GM12864 (cell line): ENCODE measurements around the gene ASCC3.

Experiments used
- DNase-seq: peaks from one replicate; pipeline ENCODE4 v3.0.0-alpha.2; 2011; ENCODE audit warnings: low read depth
- H3K4me3 ChIP-seq: 2 replicates; pipeline ENCODE4 v1.5.1; 2011; ENCODE audit warnings: mild to moderate bottlenecking, low read depth, low read length, control low read depth
- CTCF ChIP-seq: IDR thresholded peaks from 2 replicates; pipeline ENCODE4 v1.5.1; 2011; ENCODE audit warnings: low read depth, mild to moderate bottlenecking, moderate library complexity, low read length, control low read depth, inconsistent platforms; ENCODE audit errors: missing control alignments

The ASCC3 gene

DNA sequence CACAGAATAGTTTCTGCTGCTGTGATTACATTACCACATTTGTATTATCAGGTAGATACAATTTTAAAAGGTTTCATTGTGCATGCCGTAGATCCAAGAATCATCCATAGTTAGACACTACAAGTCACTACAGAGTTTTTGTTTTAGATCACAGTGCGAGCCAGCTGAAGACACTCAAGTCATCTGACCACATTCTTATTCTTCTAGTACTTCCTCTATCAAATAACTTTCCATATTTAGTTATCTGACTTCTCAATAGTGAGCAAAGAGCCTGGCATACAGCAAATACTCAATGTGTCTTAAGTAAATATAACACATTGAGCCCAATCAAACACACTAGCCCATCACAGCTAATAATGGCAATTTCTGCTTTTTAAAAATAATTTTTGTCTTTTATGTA, 195.4 kb downstream of the ASCC3 start:
- DNase-seq: no peak
- H3K4me3 ChIP-seq: no peak overlapping the region
- no peak for TF ChIP-seq CTCF

DNA sequence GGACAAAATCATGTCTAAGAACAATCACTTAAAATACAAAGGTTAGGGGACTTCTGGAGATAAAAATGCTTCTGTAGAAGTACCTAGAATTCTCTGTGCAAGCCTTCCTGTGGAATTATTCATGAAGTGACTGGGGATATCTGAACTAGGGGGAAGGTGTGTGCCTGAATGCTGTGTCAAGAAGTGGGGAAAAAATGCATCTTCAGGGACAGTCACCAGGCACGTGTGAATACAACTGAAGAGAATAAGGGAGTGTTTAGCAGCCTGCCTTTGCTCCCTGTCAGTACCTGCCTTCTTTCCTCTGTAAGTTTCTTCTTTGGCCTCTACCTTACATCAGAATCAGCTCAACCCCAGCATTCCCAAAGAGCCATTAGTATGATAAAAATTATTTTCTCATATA, 201.0 kb downstream of the ASCC3 start:
- TF ChIP-seq CTCF: no peak
- no peak overlapping the region for H3K4me3 ChIP-seq
- no peak for DNase-seq

GRCh38 chr6:100678027-100678426, 203.1 kb downstream of the ASCC3 start:
- no peak for DNase-seq
- no peak overlapping the region for H3K4me3 ChIP-seq
- TF ChIP-seq CTCF: no peak

DNA sequence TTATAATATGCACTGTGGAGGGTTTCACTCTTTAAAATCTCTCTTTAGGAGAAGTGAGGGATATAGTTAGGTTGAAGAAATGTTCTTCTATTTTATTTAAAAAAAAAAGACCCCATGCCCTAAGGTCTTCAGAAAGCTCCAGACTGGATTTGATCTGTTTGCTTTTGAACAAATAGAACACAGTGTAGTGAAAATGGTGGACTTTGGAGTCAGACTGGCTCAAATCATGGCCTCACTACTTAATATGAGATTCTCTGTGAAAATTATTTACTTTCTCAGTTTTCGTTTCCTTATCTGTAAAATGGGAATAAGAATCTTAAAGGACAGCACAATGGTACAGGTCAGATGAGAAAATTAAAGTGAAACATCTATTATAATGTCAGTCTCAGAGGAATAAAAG, 203.9 kb downstream of the ASCC3 start:
- no peak for TF ChIP-seq CTCF
- no peak overlapping the region for H3K4me3 ChIP-seq
- DNase-seq: no peak

DNA sequence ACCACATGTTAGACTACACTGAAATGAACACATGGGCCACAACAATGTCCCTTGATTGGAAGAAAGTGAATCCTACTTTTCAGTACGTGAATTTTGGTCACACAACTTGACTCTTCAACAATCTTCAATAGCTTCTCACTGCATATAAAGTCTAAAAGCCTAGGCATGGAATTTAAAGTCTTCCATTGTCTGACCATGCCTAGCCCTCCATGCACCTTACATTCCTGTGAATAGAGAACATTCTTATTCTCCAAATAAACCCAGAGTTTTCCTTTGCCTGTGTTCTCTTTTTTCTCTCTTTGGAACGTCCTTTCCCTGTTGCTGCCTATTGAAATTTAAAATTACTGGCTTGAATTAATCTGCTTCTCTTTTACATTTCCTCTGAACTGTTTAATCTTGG, 207.5 kb downstream of the ASCC3 start:
- no peak for TF ChIP-seq CTCF
- no peak overlapping the region for H3K4me3 ChIP-seq
- DNase-seq: no peak

DNA sequence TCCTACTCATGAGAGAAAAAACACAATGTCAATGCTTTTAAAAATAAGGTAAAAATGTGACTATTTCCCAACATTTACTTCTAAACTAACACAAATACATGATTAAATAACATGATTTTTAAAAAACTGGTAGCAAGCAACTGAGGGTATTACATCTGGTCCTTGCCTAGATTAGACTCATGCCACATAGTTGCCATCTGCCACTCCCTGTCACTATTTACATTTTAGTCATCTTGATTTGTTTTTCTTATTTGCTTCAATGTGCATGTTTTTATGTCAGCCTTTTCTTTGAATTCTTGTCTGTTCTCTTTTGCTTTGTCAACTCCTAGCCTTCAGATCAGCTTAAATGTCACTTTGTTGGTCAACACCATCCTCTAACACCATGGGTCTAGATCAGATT, 209.4 kb downstream of the ASCC3 start:
- H3K4me3 ChIP-seq: no peak overlapping the region
- TF ChIP-seq CTCF: no peak
- DNase-seq: no peak

DNA sequence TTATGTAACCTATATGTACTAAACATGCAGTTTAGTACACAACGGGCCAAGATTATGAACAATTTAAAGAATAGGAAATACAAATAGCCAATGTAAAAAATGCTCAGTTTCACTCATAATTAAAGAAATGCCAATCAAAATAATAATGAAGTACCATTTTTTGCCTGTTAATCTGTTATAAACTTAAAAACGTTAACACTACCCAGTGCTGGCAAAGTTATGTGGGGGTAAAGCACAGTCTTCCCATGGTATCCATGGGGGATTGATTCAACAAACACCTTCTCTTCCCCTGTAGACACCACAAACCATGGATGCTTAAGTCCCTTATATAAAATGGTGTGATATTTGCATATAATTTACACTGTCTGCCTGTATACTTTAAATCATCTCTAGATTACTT, 211.1 kb downstream of the ASCC3 start:
- H3K4me3 ChIP-seq: no peak overlapping the region
- no peak for TF ChIP-seq CTCF
- no peak for DNase-seq
